Measurements from ENCODE around the gene GALNT1.

GALNT1 gene

DNA sequence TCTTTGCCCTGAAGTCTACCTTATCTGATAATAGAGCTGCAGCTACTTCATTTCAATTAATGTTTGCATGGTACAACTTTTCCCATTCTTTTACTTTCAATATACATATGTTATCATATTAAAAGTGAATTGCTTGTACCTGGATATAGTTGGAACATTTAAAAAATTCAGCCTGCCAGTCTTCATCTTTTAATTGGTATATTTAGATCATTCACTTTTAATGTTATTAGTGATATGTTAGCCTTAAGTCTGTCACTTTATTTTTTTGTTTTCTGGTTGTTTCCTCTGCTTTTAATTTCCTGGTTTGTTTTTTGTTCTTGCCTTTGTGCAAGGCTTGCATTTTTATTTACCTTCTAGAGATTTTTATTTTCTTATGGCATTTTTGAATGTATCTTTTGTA, 158.2 kb downstream of the GALNT1 start:
- no peak overlapping the region for H3K27ac Mint-ChIP-seq
- H3K4me3 Mint-ChIP-seq = no peak overlapping the region
- H3K36me3 Mint-ChIP-seq (ENCODE audit: low read depth) = no peaks in the 10 kb centered on the region
- peaks cover 4% of the 10 kb centered on the region for H3K9me3 Mint-ChIP-seq
- DNase-seq (ENCODE audit: low spot score) = no peak
- H3K27me3 Mint-ChIP-seq (ENCODE audit: low read depth) = peaks cover 5% of the 10 kb centered on the region
- no peaks in the 10 kb centered on the region for H3K4me1 Mint-ChIP-seq (ENCODE audit: low read depth)

DNA sequence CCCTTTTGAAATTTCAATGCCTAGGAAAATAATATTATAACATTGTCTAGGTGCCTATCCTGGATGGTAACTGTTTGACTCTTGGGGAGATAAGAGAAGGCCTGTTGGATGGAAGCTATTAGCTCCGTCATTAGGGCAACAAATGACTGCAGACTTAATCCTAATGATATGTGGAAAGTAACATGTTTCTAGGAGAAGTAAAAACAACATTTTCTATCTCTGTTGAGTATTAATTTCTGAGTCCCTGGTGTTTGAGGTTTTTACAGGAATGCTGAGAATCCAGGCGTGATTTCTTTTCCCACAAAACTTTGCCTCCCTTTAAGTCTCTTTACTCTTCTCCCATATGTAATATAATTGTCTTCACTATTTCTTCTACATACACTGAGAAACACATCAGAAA, 159.1 kb downstream of the GALNT1 start:
- no peaks in the 10 kb centered on the region for H3K36me3 Mint-ChIP-seq (ENCODE audit: low read depth)
- DNase-seq (ENCODE audit: low spot score) = no peak
- no peak overlapping the region for H3K4me3 Mint-ChIP-seq
- H3K4me1 Mint-ChIP-seq (ENCODE audit: low read depth) = no peaks in the 10 kb centered on the region
- peaks cover 13% of the 10 kb centered on the region for H3K9me3 Mint-ChIP-seq
- H3K27ac Mint-ChIP-seq = no peak overlapping the region
- H3K27me3 Mint-ChIP-seq (ENCODE audit: low read depth) = peaks cover 5% of the 10 kb centered on the region

DNA sequence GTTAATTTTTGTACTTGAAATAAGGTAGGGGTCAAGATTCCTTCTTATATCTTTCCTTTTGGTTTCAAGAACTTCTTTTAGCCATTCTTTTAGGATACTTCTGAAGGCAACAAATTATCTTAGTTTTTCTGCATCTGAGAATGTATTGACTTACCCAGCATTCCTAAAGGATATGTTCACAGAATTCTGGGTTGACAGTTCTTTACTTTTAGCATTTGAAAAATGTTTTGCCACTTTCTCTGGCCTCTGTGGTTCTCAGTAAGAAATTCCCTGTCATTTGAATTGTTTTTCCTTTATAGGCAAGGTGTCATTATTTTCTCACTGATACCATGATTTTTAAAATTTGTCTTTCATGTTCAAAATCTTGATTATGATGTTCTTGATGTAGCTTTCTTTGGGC, 162.4 kb downstream of the GALNT1 start:
- Mint-ChIP-seq H3K27me3 (ENCODE audit: low read depth) (no peaks in the 10 kb centered on the region), H3K9me3 (peaks cover 20% of the 10 kb centered on the region), H3K4me1 (ENCODE audit: low read depth) (no peaks in the 10 kb centered on the region), H3K27ac (no peak overlapping the region), H3K36me3 (ENCODE audit: low read depth) (no peaks in the 10 kb centered on the region), H3K4me3 (no peak overlapping the region)
- no peak for DNase-seq (ENCODE audit: low spot score)

DNA sequence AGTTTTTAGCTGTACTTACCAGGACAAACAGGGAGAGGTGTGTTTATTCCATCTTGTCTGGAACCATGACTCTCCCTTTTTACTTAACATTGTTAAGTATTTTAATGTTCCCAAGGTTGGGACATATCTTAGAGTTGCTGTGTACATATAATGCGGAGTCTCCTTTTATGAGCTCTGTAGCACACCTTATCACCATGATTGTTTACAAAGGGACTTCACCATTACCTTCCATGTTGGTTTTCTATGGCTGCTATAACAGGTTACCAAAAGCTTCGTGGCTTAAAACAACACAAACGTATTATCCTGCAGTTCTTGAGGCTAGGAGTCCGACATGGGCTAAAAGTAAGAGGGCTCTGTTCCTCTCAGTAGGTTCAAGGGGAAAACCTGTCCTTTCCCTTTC, 164.3 kb downstream of the GALNT1 start:
- peaks cover 20% of the 10 kb centered on the region for H3K9me3 Mint-ChIP-seq
- H3K36me3 Mint-ChIP-seq (ENCODE audit: low read depth) = no peaks in the 10 kb centered on the region
- H3K4me3 Mint-ChIP-seq = no peak overlapping the region
- no peaks in the 10 kb centered on the region for H3K4me1 Mint-ChIP-seq (ENCODE audit: low read depth)
- DNase-seq (ENCODE audit: low spot score) = no peak
- H3K27ac Mint-ChIP-seq = no peak overlapping the region
- H3K27me3 Mint-ChIP-seq (ENCODE audit: low read depth) = no peaks in the 10 kb centered on the region

DNA sequence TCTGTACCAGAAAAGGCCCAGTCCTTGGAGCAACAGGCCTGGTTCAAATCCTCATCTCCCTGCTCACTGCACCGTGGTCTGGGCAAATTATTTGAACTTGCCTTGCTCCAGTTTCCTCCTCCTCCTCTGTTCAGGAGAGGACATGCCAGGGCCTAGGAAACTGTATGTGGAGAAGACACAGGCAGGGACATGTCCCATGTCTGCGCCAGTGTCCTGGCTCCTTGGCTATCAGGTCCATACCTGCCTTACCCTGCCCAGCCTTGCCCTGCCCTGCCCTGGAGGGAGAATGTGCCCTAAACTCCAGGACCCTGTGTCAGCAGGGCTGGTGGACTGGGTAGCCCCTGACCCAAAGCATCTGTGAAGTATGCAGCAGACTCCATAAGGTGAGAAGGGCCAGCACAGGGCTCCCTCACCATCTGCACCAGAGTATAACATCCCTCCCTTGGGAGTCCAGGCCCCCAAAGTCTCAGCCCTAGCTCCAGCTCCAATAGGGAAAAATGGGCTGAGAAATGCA, 165.3 kb downstream of the GALNT1 start:
- no peak overlapping the region for H3K27ac Mint-ChIP-seq
- H3K4me1 Mint-ChIP-seq (ENCODE audit: low read depth) = no peaks in the 10 kb centered on the region
- H3K9me3 Mint-ChIP-seq = peaks cover 20% of the 10 kb centered on the region
- no peaks in the 10 kb centered on the region for H3K36me3 Mint-ChIP-seq (ENCODE audit: low read depth)
- no peak for DNase-seq (ENCODE audit: low spot score)
- H3K4me3 Mint-ChIP-seq = no peak overlapping the region
- no peaks in the 10 kb centered on the region for H3K27me3 Mint-ChIP-seq (ENCODE audit: low read depth)

DNA sequence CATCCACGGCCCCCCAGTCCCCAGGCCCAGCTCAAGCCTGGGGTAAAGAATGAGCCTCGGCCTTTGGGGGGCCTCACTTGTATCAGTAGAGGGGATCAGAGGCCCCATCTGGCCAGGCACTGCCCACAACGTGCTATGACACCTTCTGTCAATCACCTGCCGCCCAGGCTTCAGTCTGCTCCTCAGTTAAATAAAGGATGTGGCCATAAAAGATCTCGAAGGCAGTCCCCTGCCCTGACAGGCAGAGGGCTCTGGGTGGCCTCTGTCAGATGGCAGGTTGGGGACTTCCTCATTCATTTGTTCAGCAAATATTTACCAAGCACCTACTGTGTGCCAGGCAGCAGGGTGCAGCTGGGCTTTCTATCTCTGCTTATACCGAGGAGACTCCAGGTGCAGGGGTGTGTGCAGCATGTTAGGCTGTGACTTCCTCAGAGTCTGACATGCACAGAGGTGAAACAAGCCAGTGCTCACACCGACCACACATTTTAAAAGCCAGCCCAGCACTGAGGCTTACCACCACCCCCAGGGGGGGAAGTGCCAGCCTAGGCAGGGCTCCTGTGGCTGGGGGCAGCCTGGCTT, 166.4 kb downstream of the GALNT1 start:
- H3K27ac Mint-ChIP-seq = no peak overlapping the region
- H3K4me1 Mint-ChIP-seq (ENCODE audit: low read depth) = no peaks in the 10 kb centered on the region
- H3K9me3 Mint-ChIP-seq = peaks cover 20% of the 10 kb centered on the region
- DNase-seq (ENCODE audit: low spot score) = no peak
- H3K4me3 Mint-ChIP-seq = no peak overlapping the region
- H3K27me3 Mint-ChIP-seq (ENCODE audit: low read depth) = no peaks in the 10 kb centered on the region
- no peaks in the 10 kb centered on the region for H3K36me3 Mint-ChIP-seq (ENCODE audit: low read depth)

DNA sequence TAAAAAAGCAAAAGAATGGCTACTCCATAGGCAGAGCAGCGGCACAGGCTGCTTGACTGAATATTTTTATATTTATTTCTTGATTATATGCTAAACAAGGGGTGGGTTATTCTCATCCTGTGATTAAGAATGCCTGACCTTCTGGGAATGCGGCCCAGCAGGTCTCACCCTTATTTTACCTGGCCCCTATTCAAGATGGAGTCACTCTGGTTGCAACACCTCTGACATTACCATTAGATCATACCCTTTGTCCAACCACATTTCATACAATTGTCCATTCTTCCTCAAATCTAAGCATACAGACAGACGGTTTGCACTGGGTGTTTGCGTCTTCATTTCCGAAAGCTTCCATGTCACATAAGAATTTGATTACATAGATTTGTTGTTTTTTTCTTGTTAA, 168.2 kb downstream of the GALNT1 start:
- Mint-ChIP-seq H3K9me3 (peaks cover 16% of the 10 kb centered on the region), H3K36me3 (ENCODE audit: low read depth) (no peaks in the 10 kb centered on the region), H3K27ac (no peak overlapping the region), H3K4me1 (ENCODE audit: low read depth) (no peaks in the 10 kb centered on the region), H3K4me3 (no peak overlapping the region), H3K27me3 (ENCODE audit: low read depth) (no peaks in the 10 kb centered on the region)
- no peak for DNase-seq (ENCODE audit: low spot score)

DNA sequence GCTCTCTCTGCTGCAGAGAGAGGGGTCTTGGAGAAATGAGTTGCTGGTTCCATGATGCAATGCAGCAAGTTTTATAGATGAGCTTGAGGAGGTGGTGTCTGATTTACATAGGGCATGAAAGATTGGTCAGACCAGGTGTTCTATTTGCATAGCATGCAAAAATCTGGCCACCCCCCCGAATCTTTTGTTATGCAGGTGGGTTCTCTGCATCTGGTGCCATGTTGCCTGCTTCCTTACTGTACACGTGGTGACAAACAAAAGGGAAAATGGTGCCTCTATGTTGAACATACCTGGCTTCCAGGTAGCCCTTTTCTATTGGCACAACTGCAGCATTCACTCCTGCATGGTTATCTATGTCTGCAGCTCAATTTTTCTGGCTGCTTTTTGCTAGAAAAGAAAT, 169.4 kb downstream of the GALNT1 start:
- no peak overlapping the region for H3K27ac Mint-ChIP-seq
- H3K4me3 Mint-ChIP-seq = no peak overlapping the region
- no peaks in the 10 kb centered on the region for H3K4me1 Mint-ChIP-seq (ENCODE audit: low read depth)
- H3K36me3 Mint-ChIP-seq (ENCODE audit: low read depth) = no peaks in the 10 kb centered on the region
- DNase-seq (ENCODE audit: low spot score) = no peak
- no peaks in the 10 kb centered on the region for H3K27me3 Mint-ChIP-seq (ENCODE audit: low read depth)
- H3K9me3 Mint-ChIP-seq = peaks cover 5% of the 10 kb centered on the region

DNA sequence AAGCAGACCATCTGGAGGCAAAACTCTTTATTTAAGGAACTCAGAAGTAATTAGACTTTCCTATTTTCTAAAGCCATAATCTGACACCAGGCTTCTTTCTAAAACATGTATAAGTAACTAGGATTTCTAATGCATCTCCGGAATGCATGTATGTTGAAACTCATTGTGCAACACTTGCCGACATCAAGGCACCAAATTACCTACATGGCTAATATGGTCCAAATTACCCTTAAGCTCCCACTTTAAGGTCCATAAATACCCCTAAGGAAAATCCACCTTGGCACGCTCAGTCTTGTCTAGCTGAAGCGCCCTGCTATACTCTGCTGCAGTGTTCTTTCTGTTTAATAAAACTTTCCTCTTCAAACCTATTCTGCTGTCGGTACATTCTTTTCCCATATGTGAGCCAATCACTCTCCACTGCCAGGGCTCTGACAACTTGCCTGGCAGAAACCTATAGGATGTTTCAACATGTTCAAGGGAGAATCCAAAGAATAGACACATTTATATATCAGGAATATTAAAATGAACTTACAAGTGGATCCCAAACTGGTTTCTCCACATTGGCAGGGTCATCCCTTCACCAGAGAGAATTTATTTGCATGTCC, 171.9 kb downstream of the GALNT1 start:
- no peaks in the 10 kb centered on the region for H3K4me1 Mint-ChIP-seq (ENCODE audit: low read depth)
- no peaks in the 10 kb centered on the region for H3K9me3 Mint-ChIP-seq
- H3K4me3 Mint-ChIP-seq = no peak overlapping the region
- peaks cover 10% of the 10 kb centered on the region for H3K27me3 Mint-ChIP-seq (ENCODE audit: low read depth)
- DNase-seq (ENCODE audit: low spot score) = no peak
- no peak overlapping the region for H3K27ac Mint-ChIP-seq
- no peaks in the 10 kb centered on the region for H3K36me3 Mint-ChIP-seq (ENCODE audit: low read depth)

DNA sequence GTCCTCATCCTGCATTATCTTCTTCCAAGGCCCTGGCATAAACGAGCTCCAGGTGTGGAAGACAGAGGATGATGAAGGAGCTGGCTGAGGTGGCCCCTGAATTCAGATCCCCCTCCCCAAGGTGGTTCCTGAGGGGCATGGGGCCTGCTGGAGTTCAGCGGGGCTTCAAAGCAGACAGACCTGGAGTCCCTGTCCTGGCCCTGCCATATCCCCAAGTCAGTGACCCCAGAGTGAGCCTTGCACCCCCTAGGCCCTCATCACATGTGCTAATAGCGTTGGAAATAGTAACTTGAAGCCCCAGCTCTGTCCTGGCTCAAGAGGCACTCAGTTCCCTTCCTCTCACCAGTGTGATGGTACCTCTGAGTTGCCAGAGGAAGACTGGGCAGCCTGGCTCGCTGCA, 172.9 kb downstream of the GALNT1 start:
- H3K36me3 Mint-ChIP-seq (ENCODE audit: low read depth) = no peaks in the 10 kb centered on the region
- H3K4me1 Mint-ChIP-seq (ENCODE audit: low read depth) = no peaks in the 10 kb centered on the region
- no peak for DNase-seq (ENCODE audit: low spot score)
- peaks cover 10% of the 10 kb centered on the region for H3K27me3 Mint-ChIP-seq (ENCODE audit: low read depth)
- H3K9me3 Mint-ChIP-seq = no peaks in the 10 kb centered on the region
- no peak overlapping the region for H3K4me3 Mint-ChIP-seq
- no peak overlapping the region for H3K27ac Mint-ChIP-seq

DNA sequence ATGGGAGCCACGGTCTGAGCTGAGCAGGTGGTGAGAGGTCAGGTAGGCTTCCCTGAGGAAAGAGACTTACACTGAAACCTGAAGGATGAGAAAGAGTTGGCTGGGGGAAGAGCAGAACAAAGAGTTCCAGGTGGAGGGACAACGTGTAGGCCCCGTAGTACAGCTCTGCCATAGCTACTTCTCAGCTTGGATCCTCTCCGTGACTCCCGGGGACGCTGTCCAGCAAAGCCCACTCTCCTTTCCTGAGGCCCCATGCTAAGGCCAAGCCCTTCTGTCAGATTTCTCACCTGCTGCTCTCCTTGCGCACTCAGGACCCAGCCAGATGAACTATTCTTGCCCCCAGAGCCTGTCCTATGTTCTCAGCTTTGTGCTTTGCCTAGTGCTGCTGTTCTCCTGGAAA, 173.8 kb downstream of the GALNT1 start:
- no peak for DNase-seq (ENCODE audit: low spot score)
- no peaks in the 10 kb centered on the region for H3K9me3 Mint-ChIP-seq
- no peak overlapping the region for H3K4me3 Mint-ChIP-seq
- H3K27me3 Mint-ChIP-seq (ENCODE audit: low read depth) = peaks cover 10% of the 10 kb centered on the region
- H3K4me1 Mint-ChIP-seq (ENCODE audit: low read depth) = no peaks in the 10 kb centered on the region
- H3K27ac Mint-ChIP-seq = no peak overlapping the region
- no peaks in the 10 kb centered on the region for H3K36me3 Mint-ChIP-seq (ENCODE audit: low read depth)

DNA sequence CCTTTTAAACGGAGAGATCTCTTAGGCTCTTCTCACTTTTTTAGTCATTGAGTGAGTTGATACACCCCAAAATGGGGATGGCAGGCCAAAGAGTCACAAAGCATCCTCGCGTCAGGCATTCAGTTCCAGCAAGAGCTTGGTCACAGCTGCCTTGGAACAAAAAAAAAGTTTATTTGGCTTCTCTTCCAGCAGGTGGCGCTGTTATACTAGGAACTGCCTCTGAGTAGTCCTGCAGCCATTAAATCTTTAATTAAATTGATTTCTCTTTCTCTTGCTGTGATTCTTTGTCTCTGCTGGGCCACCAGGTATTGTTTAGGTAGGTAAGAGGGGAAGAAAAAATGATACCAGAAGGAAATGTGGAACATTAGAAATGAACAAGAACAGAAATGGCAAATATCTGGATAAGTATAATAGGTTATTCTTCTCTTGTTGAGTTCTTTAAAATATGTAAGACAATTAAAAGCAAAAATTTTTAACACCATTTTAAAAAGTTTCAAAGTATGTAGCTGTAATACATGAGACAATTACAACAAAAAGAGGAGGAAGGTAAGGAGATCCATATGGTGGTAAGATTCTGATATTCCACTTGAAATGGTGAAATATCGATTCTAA, 175.1 kb downstream of the GALNT1 start:
- H3K4me3 Mint-ChIP-seq = no peak overlapping the region
- no peaks in the 10 kb centered on the region for H3K36me3 Mint-ChIP-seq (ENCODE audit: low read depth)
- peaks cover 10% of the 10 kb centered on the region for H3K27me3 Mint-ChIP-seq (ENCODE audit: low read depth)
- H3K27ac Mint-ChIP-seq = no peak overlapping the region
- no peaks in the 10 kb centered on the region for H3K9me3 Mint-ChIP-seq
- peak; percentile 23 for DNase-seq (ENCODE audit: low spot score)
- no peaks in the 10 kb centered on the region for H3K4me1 Mint-ChIP-seq (ENCODE audit: low read depth)

All from T-helper 2 cell treated with Interferon-gamma antibody and Interleukin-4, amounts not matched to agents 5 μg/mL and 100 μg/mL, for 36 hours (primary cell).